ENCODE data around the gene DPYD.

DPYD gene

GRCh38 chr1:97306504-97306903, 614.3 kb downstream of the DPYD start:
- Histone ChIP-seq H3K27me3 (ENCODE audit: control insufficient read depth, insufficient read depth, low read length) (no peaks in the 10 kb centered on the region), H3K4me1 (ENCODE audit: control insufficient read depth, insufficient read depth, low read length) (no peaks in the 10 kb centered on the region), H3K36me3 (ENCODE audit: control insufficient read depth, insufficient read depth, low read length) (no peaks in the 10 kb centered on the region)

DNA sequence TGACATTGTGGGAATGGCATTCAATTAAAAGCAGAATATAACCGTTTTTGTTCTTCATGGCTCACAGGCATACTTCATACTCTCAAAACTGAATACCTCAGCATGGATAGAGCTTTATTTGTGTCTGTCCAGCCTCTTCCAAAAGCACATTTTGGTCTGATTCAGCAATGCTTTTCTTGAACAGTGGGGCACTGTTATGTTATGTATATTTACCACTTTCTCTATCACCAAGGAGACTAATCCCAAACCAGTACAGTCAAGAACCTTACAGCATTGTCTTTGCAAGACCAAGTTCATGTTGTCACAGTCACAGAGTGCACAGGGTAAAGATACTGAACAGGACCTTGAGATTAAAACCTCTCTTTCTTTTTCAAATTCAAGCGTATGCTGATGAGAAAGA, 616.5 kb downstream of the DPYD start:
- Histone ChIP-seq H3K27me3 (ENCODE audit: control insufficient read depth, insufficient read depth, low read length) (no peaks in the 10 kb centered on the region), H3K36me3 (ENCODE audit: control insufficient read depth, insufficient read depth, low read length) (no peaks in the 10 kb centered on the region), H3K9ac (ENCODE audit: low read length) (no peak overlapping the region), H3K9me3 (ENCODE audit: control insufficient read depth, insufficient read depth, low read depth, low read length) (no peaks in the 10 kb centered on the region), H3K27ac (ENCODE audit: low read depth, low read length) (no peak overlapping the region), H3K4me1 (ENCODE audit: control insufficient read depth, insufficient read depth, low read length) (no peaks in the 10 kb centered on the region), H3K4me3 (ENCODE audit: low read depth, low read length) (no peak overlapping the region)

More at GRCh38 chr1:97306504-97306903, 614.3 kb downstream of the DPYD start:
- H3K4me3 ChIP-seq (ENCODE audit: low read depth, low read length): no peak overlapping the region
- no peaks in the 10 kb centered on the region for H3K9me3 ChIP-seq (ENCODE audit: control insufficient read depth, insufficient read depth, low read depth, low read length)
- H3K27ac ChIP-seq (ENCODE audit: low read depth, low read length): no peak overlapping the region
- no peak overlapping the region for H3K9ac ChIP-seq (ENCODE audit: low read length)

DNA sequence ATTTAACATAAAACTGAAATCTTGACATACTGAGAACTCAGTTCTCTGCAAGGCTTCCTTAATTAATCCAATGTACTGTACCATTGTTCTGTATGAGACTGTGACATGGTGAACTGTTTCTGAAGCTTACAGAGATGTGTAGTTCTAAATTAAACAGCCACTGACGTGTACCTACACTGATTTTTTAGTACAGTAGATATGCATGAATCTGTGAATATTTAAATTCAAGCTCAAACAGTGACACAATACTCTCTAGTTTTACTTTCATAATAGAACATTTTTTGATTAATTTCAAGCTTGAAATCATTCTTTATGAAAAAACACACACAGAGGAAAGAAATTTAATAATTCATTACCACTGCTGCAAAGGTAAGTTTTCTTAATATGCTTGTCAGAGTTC, 621.9 kb downstream of the DPYD start:
- Histone ChIP-seq H3K4me1 (ENCODE audit: control insufficient read depth, insufficient read depth, low read length) (no peaks in the 10 kb centered on the region), H3K9me3 (ENCODE audit: control insufficient read depth, insufficient read depth, low read depth, low read length) (no peaks in the 10 kb centered on the region), H3K27me3 (ENCODE audit: control insufficient read depth, insufficient read depth, low read length) (no peaks in the 10 kb centered on the region), H3K4me3 (ENCODE audit: low read depth, low read length) (no peak overlapping the region), H3K36me3 (ENCODE audit: control insufficient read depth, insufficient read depth, low read length) (no peaks in the 10 kb centered on the region), H3K27ac (ENCODE audit: low read depth, low read length) (no peak overlapping the region), H3K9ac (ENCODE audit: low read length) (no peak overlapping the region)

DNA sequence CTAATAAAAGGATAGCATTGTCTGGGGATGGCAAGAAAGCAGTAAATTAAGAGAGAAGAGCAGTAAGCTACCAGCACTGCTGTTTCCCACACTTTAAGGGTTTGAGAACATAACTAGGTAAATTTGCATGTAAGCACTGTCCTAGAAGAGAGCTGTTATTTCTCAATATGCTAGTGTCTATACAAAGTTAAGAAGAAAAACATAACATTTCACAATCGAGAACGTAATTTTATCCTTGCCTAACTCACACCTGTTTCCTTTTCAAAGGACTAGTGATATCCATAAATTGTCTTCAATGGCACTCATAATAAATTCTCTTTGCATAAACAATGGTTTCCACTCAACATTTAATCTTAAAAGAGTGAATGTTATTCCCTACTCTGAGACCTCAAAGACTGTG, 623.2 kb downstream of the DPYD start:
- Histone ChIP-seq H3K27ac (ENCODE audit: low read depth, low read length) (no peak overlapping the region), H3K4me3 (ENCODE audit: low read depth, low read length) (no peak overlapping the region), H3K9me3 (ENCODE audit: control insufficient read depth, insufficient read depth, low read depth, low read length) (no peaks in the 10 kb centered on the region), H3K27me3 (ENCODE audit: control insufficient read depth, insufficient read depth, low read length) (no peaks in the 10 kb centered on the region), H3K9ac (ENCODE audit: low read length) (no peak overlapping the region), H3K4me1 (ENCODE audit: control insufficient read depth, insufficient read depth, low read length) (no peaks in the 10 kb centered on the region), H3K36me3 (ENCODE audit: control insufficient read depth, insufficient read depth, low read length) (no peaks in the 10 kb centered on the region)

DNA sequence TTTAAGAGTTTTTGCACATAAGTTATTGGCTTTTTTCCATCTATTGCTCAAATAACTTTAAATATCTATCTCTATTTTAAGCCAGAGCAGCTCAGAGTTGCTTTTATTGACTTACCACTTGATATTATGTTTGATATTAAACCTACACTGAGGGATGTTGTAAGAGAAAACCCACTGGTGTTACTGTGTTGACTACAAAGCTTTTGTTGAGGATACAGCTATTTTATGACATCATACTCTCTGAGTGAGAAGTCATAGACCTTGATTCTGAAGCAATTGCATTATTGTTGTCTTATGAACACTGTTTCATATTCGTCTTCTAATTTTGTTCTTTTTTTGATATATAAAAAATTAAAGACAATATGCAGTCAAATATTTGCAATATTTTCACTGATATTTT, 638.9 kb downstream of the DPYD start:
- Histone ChIP-seq H3K4me3 (ENCODE audit: low read depth, low read length) (no peak overlapping the region), H3K4me1 (ENCODE audit: control insufficient read depth, insufficient read depth, low read length) (no peaks in the 10 kb centered on the region), H3K27ac (ENCODE audit: low read depth, low read length) (no peak overlapping the region), H3K36me3 (ENCODE audit: control insufficient read depth, insufficient read depth, low read length) (no peaks in the 10 kb centered on the region), H3K9ac (ENCODE audit: low read length) (no peak overlapping the region), H3K27me3 (ENCODE audit: control insufficient read depth, insufficient read depth, low read length) (no peaks in the 10 kb centered on the region), H3K9me3 (ENCODE audit: control insufficient read depth, insufficient read depth, low read depth, low read length) (no peaks in the 10 kb centered on the region)

DNA sequence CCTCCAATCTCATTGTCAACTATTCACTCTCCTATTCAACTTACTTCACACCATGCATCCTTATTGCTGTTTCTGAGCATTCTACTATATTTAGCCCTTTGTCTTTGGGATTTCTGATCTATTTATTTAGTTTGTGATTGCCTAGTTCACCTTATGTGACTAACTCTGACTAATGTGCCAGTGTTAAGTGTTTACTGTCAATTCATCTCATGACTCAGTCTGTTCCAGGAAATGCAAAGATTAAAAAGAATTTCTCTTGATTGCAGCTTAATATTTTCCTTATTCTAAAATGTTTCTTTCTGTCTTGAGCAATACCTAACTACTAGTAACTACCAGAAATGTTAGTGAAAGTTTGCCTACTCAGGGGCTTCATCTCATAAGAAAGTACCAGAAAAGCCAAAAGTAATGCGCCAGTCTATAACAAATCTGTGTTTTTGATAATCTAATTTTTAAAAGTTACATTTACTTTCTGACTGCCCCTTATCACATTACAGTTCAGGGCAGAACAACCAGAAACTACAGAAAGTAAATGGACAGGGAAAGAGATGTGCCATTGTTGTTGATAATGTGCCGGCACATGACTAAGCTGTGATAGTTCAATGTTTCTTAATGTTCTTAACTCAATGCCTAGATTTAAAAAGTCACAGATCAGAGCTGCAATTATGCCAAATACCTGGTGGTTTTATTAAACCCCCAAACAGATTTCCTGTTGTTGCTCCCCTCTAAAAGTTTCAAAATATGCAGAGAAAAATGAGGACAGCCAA, 642.8 kb downstream of the DPYD start:
- Histone ChIP-seq H3K4me1 (ENCODE audit: control insufficient read depth, insufficient read depth, low read length) (no peaks in the 10 kb centered on the region), H3K9me3 (ENCODE audit: control insufficient read depth, insufficient read depth, low read depth, low read length) (no peaks in the 10 kb centered on the region), H3K27me3 (ENCODE audit: control insufficient read depth, insufficient read depth, low read length) (no peaks in the 10 kb centered on the region), H3K4me3 (ENCODE audit: low read depth, low read length) (no peak overlapping the region), H3K27ac (ENCODE audit: low read depth, low read length) (no peak overlapping the region), H3K9ac (ENCODE audit: low read length) (no peak overlapping the region), H3K36me3 (ENCODE audit: control insufficient read depth, insufficient read depth, low read length) (no peaks in the 10 kb centered on the region)

- H3K27ac ChIP-seq (ENCODE audit: low read depth, low read length): no peak overlapping the region
- H3K4me1 ChIP-seq (ENCODE audit: control insufficient read depth, insufficient read depth, low read length): no peaks in the 10 kb centered on the region
- no peaks in the 10 kb centered on the region for H3K36me3 ChIP-seq (ENCODE audit: control insufficient read depth, insufficient read depth, low read length)
- no peak overlapping the region for H3K9ac ChIP-seq (ENCODE audit: low read length)
- no peaks in the 10 kb centered on the region for H3K27me3 ChIP-seq (ENCODE audit: control insufficient read depth, insufficient read depth, low read length)
- no peaks in the 10 kb centered on the region for H3K9me3 ChIP-seq (ENCODE audit: control insufficient read depth, insufficient read depth, low read depth, low read length)
- no peak overlapping the region for H3K4me3 ChIP-seq (ENCODE audit: low read depth, low read length)
Measured at GRCh38 chr1:97271916-97272788, 648.7 kb downstream of the DPYD start.

DNA sequence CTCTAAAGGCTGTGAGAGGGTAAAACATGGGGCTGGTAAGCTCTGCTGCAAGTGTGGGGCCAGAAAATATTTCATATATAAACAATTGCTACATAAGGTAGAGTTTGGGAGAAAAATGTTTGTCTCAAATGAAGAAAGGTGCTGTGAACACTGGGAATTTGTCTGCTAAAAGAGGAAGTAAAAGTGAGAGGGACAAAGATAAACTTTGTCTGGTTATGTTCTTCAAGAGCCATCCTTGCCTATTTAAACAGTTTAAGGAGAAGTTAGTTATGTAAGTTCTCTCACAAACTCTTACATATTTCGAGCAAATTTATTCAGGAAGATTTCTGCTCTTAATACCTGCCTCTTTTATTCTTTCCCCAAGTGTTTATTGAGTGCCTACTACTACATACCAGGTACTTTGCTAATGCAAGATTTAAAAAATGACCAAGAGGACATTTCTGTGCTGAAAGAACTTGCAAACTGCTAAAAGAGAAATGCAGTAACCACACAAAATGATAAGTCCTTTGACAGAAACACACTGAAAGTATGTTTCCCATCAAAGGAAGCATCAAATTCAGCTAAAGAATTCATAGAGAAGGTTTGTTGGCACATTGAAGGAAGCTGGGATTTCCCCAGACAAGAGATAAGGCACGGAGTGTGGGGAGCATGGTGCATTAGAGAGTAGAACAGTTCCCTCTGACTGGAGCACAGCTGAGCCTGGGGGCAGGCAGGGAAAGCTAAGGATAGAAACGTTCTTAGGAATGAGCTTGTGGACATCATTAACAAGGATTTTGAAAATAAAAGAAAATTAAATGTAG, 650.1 kb downstream of the DPYD start:
- Histone ChIP-seq H3K4me3 (ENCODE audit: low read depth, low read length) (no peak overlapping the region), H3K4me1 (ENCODE audit: control insufficient read depth, insufficient read depth, low read length) (no peaks in the 10 kb centered on the region), H3K36me3 (ENCODE audit: control insufficient read depth, insufficient read depth, low read length) (no peaks in the 10 kb centered on the region), H3K9ac (ENCODE audit: low read length) (no peak overlapping the region), H3K27ac (ENCODE audit: low read depth, low read length) (no peak overlapping the region), H3K9me3 (ENCODE audit: control insufficient read depth, insufficient read depth, low read depth, low read length) (no peaks in the 10 kb centered on the region), H3K27me3 (ENCODE audit: control insufficient read depth, insufficient read depth, low read length) (no peaks in the 10 kb centered on the region)

DNA sequence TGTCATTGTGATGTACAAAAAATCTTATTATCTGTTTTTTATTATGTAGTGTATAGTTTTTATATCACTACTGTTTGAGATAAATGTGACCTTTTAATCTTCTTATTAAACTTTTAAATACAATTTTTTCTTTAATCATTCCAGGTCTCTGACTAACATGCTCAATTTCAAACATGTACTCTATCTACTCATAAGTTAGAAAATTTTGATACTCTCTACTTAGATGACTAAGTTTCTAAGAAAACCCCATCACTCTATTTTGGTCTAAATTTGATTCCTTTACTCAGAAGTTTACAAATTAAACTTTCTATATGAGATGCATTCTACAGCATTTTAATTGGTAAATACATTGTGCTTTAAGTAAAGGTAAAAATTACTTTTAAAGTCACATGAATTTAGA, 655.2 kb downstream of the DPYD start:
- Histone ChIP-seq H3K27me3 (ENCODE audit: control insufficient read depth, insufficient read depth, low read length) (no peaks in the 10 kb centered on the region), H3K4me3 (ENCODE audit: low read depth, low read length) (no peak overlapping the region), H3K27ac (ENCODE audit: low read depth, low read length) (no peak overlapping the region), H3K36me3 (ENCODE audit: control insufficient read depth, insufficient read depth, low read length) (no peaks in the 10 kb centered on the region), H3K4me1 (ENCODE audit: control insufficient read depth, insufficient read depth, low read length) (no peaks in the 10 kb centered on the region), H3K9ac (ENCODE audit: low read length) (no peak overlapping the region), H3K9me3 (ENCODE audit: control insufficient read depth, insufficient read depth, low read depth, low read length) (no peaks in the 10 kb centered on the region)

DNA sequence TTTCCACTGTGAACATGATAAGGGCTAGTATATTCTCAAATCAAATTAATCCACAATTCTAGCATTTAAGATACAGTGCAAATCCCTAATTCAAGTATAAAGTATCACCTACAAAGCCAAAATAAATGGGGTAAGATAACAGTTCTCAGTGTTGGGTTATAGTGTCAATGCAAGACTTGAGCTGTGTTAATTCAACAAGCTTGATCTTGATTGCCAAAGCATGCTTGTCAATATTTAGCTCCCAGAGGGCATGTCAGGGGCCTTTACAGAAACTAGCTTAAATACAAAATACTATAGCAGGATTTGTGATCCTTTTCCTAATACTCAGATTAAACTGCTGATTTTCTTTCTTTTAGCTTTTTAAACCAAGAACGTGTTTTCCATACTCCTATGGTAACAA, 658.0 kb downstream of the DPYD start:
- H3K4me3 ChIP-seq (ENCODE audit: low read depth, low read length): no peak overlapping the region
- no peaks in the 10 kb centered on the region for H3K27me3 ChIP-seq (ENCODE audit: control insufficient read depth, insufficient read depth, low read length)
- no peaks in the 10 kb centered on the region for H3K4me1 ChIP-seq (ENCODE audit: control insufficient read depth, insufficient read depth, low read length)
- H3K36me3 ChIP-seq (ENCODE audit: control insufficient read depth, insufficient read depth, low read length): no peaks in the 10 kb centered on the region
- no peak overlapping the region for H3K27ac ChIP-seq (ENCODE audit: low read depth, low read length)
- no peaks in the 10 kb centered on the region for H3K9me3 ChIP-seq (ENCODE audit: control insufficient read depth, insufficient read depth, low read depth, low read length)
- no peak overlapping the region for H3K9ac ChIP-seq (ENCODE audit: low read length)

DNA sequence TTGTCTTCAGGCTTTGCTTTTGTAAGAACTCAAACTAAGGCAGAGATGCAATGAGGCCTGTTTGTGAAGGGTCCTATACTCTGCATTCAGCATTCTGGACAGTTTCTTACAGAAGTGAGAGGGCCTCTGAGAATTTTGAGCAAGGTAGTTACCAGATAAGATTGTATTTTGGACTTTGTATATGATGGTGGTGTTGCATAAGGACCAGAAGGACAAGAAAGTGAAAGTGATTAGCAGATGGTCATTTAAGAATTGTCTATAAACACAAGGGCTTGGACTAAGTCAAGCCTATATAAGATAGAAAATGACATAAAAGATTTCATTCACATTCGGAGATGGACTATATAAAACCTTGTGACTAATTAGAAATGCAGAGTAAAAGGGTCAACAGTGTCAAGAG, 662.2 kb downstream of the DPYD start:
- no peak overlapping the region for H3K9ac ChIP-seq (ENCODE audit: low read length)
- no peak overlapping the region for H3K27ac ChIP-seq (ENCODE audit: low read depth, low read length)
- H3K4me3 ChIP-seq (ENCODE audit: low read depth, low read length): no peak overlapping the region

More for the DNA sequence above, 662.2 kb downstream of the DPYD start:
- no peaks in the 10 kb centered on the region for H3K9me3 ChIP-seq (ENCODE audit: control insufficient read depth, insufficient read depth, low read depth, low read length)
- no peaks in the 10 kb centered on the region for H3K27me3 ChIP-seq (ENCODE audit: control insufficient read depth, insufficient read depth, low read length)
- H3K4me1 ChIP-seq (ENCODE audit: control insufficient read depth, insufficient read depth, low read length): no peaks in the 10 kb centered on the region
- H3K36me3 ChIP-seq (ENCODE audit: control insufficient read depth, insufficient read depth, low read length): no peaks in the 10 kb centered on the region
